ENCODE results near the gene PHLPP1.

DNA sequence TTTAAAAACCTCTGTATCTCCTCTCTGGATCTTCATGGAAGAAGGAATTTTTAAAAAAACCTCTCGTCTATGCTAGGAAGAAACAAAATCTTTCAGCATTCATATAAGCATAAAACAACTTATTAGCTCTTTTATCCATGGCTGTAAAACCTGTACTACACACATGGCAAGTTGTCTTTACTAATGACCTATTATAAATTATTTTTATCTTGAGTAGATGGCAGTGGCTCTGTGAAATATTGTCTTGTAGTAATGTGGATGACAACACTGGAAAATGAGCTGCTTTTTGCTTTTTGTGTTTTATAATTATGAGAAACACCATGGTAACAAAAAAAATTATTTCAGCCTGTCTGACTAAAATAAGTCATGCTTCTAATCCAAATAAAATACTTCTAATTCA is 18.9 kb downstream of the PHLPP1 start:
- TF ChIP-seq, protein P1, sequence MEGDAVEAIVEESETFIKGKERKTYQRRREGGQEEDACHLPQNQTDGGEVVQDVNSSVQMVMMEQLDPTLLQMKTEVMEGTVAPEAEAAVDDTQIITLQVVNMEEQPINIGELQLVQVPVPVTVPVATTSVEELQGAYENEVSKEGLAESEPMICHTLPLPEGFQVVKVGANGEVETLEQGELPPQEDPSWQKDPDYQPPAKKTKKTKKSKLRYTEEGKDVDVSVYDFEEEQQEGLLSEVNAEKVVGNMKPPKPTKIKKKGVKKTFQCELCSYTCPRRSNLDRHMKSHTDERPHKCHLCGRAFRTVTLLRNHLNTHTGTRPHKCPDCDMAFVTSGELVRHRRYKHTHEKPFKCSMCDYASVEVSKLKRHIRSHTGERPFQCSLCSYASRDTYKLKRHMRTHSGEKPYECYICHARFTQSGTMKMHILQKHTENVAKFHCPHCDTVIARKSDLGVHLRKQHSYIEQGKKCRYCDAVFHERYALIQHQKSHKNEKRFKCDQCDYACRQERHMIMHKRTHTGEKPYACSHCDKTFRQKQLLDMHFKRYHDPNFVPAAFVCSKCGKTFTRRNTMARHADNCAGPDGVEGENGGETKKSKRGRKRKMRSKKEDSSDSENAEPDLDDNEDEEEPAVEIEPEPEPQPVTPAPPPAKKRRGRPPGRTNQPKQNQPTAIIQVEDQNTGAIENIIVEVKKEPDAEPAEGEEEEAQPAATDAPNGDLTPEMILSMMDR (IDR thresholded peaks at IDR 0.05; ENCODE audit: low read depth, low read length): no peak
- TF ChIP-seq EZH2phosphoT487 (IDR thresholded peaks at IDR 0.05; ENCODE audit: low read depth): no peak
